Adipose tissue (tissue), 3 donors: ENCODE results near the gene KCNT1. TPM values are rescaled to one million over a fixed set of nuclear protein-coding genes. Genes with fewer than 3 reads are reported as not detected.

Experiments
- H3K27ac ChIP-seq: one replicate; pipeline ENCODE4 v1.5.1; 2013; ENCODE audit warnings: low read depth, low read length
- WGBS, 3 donors: extraction: QIAGEN DNeasy Blood & Tissue Kit; methylation state at CpG; one replicate each; pipeline ENCODE4 v1.1.7; 2013; 5-methylcytosine and 5-hydroxymethylcytosine counted together
- polyA plus RNA-seq, 3 donors: library from polyadenylated mRNA; stranded (reverse); fragments of 200-250 nt; gene quantifications; one replicate each; pipeline ENCODE4 v1.2.3, GENCODE V29; 2013
- donor health status: healthy with polysubstance abuse.
- donor health status: Bipolar disorder and iron deficiency.
- donor health status: healthy.

KCNT1 gene
- polyA plus RNA-seq, 3 donors, result 0.09 to 1.0 (median 0.34) TPM

DNA sequence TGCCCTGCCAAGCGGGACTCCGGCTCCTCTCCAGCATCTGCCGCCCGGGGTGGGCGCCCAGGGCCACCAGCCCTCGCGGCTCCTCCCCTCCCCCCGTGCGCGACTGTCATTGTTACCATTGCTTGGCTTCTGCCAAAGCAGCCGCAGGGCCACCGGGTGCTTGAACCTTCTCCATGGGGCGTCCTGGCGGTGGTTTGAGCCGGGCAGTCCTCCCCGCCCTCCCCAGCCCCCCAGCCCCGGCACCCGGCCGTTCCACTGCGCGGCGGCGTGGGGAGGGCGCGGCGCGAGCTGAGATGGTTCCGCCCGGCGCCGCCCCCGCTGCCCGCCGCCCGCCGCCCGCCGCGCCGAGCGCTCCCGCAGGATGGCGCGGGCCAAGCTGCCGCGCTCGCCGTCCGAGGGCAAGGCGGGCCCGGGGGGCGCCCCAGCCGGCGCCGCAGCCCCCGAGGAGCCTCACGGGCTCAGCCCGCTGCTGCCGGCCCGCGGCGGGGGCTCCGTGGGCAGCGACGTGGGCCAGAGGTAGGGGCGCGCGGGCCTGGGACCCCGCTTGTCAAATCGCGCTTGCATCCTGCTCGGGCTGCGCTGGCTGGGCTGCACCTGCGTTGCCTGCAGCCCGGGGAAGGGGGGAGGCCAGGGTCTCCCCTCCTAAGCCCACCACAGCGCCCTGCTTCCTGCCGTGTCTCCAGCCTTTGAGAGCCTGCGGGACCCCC, 34.4 kb downstream of the KCNT1 start:
- H3K27ac ChIP-seq, result no peak overlapping the region
- 3 to 4% (median 4%) methylated on average over 50 to 77 of the region's 78 CpGs for WGBS, 3 donors

- WGBS, 3 donors, result 50 to 60% (median 53%) methylated on average over 22 to 23 of the region's 23 CpGs
- H3K27ac ChIP-seq, result no peak overlapping the region
These were observed 35.2 kb downstream of the KCNT1 start for GRCh38 chr9:135736979-135737839.

- no peak overlapping the region for H3K27ac ChIP-seq
- WGBS, 3 donors, result 51 to 67% (median 61%) methylated on average over 15 to 16 of the region's 16 CpGs
These were observed 36.0 kb downstream of the KCNT1 start for GRCh38 chr9:135737840-135738521.

- H3K27ac ChIP-seq, result no peak overlapping the region
- 63 to 75% (median 68%) methylated on average over 27 to 28 of the region's 28 CpGs for WGBS, 3 donors
These were observed 37.6 kb downstream of the KCNT1 start for GRCh38 chr9:135739271-135740220.

DNA sequence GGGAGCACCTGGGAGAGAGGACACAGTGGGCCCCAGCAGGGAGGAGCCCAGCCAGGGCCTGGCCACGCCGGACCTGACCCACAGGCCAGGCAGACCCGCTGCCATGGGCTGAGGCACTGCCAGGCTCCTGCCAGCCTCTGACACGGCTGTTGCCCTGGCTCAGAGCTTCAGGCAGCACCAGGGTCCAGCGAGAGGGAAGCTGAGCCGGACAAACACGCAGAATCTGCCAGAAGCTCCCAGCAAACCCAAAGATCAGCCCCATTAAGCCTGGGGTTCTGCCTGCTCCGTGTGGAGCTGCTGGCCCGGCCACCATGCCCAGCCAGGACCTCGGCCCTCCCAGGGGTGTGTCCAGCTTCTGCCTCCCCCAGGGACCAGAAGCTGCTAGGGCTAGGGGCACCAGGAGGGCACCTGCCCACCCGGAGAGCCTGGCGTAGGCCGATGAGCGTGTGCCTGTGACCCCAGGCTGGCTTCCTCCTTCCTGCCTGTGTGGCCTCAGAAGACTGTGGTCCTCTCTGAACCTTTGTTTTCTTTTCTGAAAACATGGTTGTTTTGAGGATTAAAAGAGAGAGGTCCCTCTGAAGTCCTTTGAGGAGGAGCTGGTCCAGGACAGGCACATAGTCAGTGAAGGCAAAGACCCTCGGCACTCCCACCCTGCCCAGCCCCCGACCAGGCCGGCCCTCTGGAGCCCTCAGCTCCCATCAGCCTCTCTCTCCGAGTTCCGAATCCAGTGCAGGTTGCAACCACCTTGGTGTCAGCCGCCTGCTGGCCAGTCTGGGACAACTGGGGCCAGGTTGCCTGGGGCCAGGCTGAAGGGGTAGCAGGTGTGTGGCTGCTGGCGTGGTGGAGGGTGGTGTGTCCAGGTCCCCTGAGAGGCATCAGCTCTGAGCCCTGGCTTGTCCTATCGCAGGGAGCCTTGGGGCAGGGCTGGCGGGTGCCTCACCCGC, 39.6 kb downstream of the KCNT1 start:
- H3K27ac ChIP-seq, result no peak overlapping the region
- 63 to 77% (median 73%) methylated on average over 22 to 24 of the region's 24 CpGs for WGBS, 3 donors

GRCh38 chr9:135743021-135743420, 41.0 kb downstream of the KCNT1 start:
- whole genome bisulfite sequencing, 3 donors, result 64 to 74% (median 68%) methylated on average over 14 of the region's 14 CpGs
- H3K27ac ChIP-seq, result no peak overlapping the region

DNA sequence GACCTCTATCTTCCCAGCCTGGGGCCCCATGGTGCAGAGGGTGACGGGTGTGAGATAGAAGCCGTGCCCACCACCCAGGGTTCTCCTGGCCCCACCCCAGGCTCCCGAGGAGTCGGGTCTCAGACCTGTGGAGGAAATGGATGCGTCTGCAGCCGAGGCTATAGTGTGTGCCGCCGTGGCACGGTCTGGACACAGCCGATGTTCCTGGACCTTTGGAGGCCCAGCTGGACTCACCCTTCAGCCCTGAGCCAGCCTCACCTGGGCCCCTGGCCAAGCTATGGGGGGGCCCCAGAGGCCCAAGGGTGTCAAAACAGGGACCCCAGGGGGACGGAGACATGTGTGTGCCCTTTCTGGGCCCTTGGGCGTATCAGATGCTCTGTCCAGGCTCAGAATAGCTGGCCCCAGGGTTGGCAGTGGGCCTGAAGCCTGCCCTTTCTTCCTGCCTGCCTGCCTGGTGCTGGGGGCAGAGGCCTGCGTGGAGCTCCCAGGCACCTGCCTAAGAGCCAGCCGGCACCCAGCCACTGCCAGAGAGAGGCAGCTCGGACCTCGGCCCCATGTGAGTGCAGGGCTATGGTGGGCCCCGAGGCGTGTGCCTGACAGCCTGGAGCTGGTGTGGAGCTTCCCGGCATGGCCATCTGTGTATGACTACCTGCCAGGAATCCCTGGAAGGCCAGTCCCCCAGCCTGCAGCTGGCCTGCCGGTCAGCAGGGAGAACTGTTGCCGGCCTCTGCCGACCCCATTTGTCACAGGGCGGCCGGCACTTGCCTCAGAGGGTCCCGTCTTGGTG, 41.8 kb downstream of the KCNT1 start:
- 71 to 78% (median 76%) methylated on average over 20 to 25 of the region's 25 CpGs for WGBS, 3 donors
- no peak overlapping the region for H3K27ac ChIP-seq

DNA sequence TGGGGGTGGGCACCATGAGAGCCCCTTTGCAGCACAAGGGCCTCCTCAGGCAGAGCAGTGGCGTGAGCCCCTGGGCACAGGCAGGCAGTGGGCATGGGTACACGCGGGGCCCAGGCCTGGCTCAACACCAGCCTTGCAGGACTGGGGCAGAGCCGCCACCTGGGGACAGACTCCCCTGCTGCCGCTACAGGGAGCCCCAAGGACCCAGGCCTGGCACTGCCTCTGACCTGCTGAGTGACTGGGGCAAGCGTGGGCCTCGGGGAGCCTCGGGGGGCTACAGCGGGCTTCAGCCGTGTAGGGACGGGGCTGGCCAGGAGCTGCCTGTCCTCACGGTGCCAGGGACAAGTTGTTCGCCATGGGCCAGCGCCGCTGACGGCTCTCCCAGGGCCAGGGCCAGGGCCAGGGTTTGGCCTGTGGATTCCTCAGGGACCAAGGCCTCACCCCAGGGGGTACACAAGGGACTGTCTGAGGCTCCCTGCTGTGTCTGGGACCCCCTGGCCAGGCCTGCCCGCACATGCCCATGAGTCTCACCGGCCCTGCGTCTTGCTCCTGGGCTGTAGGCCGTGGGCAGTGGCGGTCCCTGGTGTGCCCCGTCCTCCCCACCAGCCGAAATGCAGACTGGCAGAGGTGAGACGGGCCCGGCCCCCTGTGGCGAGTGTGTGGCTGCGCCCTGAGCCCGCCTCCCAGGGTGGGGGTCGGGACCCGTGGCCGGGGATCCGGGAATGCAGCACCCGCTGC, 42.5 kb downstream of the KCNT1 start:
- no peak overlapping the region for H3K27ac ChIP-seq
- WGBS, 3 donors, result 76 to 87% (median 79%) methylated on average over 31 to 33 of the region's 33 CpGs

- H3K27ac ChIP-seq, result no peak overlapping the region
- WGBS, 3 donors, result 76 to 84% (median 81%) methylated on average over 21 of the region's 21 CpGs
These were observed 43.2 kb downstream of the KCNT1 start for GRCh38 chr9:135745189-135745588.

GRCh38 chr9:135745686-135746324, 43.8 kb downstream of the KCNT1 start:
- no peak overlapping the region for H3K27ac ChIP-seq
- WGBS, 3 donors, result 78 to 85% (median 82%) methylated on average over 24 of the region's 24 CpGs

GRCh38 chr9:135746565-135746964, 44.6 kb downstream of the KCNT1 start:
- 53 to 68% (median 58%) methylated on average over 8 to 9 of the region's 9 CpGs for WGBS, 3 donors

GRCh38 chr9:135747311-135747710, 45.3 kb downstream of the KCNT1 start:
- 53 to 67% (median 66%) methylated on average over 11 to 13 of the region's 13 CpGs for WGBS, 3 donors
- H3K27ac ChIP-seq, result no peak overlapping the region

More at GRCh38 chr9:135746565-135746964, 44.6 kb downstream of the KCNT1 start:
- H3K27ac ChIP-seq, result no peak overlapping the region

DNA sequence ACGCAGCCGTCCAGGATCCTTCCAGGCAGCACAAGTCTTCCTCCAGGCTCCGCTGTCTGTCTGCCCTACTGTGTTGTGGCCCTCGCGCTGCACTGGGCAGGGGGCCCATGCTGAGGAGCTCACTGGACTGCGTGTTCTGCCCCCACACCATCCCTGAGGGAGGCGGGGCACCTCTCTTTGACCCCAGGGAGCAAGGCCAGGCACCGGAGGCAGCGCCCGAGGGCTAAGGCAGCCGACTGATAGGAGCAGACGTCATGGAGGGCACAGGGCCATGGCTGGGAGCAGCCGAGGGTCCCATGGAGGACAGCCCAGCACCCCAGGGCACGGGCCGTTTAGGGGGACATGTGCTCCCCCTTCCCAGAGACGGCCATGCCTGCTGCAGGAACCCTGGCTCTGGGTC, 46.7 kb downstream of the KCNT1 start:
- H3K27ac ChIP-seq, result no peak overlapping the region
- WGBS, 3 donors, result 56 to 68% (median 64%) methylated on average over 16 of the region's 16 CpGs

DNA sequence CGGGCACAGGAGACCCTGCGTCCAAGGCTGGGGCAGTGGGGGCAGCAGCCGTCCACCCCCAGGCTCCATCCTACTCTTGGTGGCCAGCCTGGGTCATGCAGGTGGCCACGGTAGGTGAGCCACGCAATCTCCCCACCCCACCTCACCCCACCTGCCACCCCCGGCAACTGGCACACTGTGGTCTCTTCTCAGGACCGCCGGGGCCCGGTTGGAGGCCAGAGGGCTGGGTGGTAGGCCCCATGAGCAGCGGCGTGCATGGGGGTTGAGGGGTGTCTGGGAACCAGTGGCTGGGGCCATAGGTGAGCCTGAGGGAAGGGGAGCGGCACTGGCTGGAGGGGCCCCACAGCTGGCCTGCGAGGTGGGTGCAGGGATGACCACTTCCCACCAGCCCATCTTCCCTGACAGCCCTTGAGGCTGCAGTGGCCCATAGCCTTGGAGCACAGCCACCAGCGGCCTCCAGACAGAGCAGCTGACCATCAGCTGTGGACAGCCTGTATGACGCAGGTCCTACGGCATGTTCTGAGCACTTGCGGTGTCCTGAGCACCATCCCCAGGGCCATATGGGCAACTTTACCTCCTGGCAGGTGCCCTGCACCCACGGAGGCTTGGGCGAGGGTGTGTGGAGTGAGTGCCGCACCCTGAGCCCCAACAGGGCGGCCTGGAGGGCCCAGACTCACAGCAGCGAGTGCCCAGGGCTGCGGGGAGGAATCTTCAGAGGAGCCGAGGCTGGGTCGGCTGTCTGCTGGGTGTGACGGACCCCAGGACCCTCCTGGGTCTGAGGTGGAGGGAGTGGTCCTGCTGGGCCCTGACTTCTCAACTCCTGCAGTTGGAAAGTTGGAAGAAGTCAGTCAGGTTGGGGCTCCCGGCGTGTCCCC, 47.4 kb downstream of the KCNT1 start:
- WGBS, 3 donors, result 72 to 82% (median 77%) methylated on average over 28 of the region's 28 CpGs
- no peak overlapping the region for H3K27ac ChIP-seq
